NOMO-1 (cell line): ENCODE results near the gene CEP72.
A peak's percentile ranks its signal among the peaks of the same experiment; 100 is the strongest.
"Not testable (repeated sequence)": the region's sequence is repeated elsewhere in the genome, so short reads cannot be mapped to it uniquely, and the experiment has no call there.

Experiments
- DNase-seq, 2 experiments: peaks; one replicate each; lab custom pipeline; 2025; ENCODE audit not compliant: unreplicated experiment in 2 of 2; lab: John Stamatoyannopoulos, UW

Gene CEP72

DNA sequence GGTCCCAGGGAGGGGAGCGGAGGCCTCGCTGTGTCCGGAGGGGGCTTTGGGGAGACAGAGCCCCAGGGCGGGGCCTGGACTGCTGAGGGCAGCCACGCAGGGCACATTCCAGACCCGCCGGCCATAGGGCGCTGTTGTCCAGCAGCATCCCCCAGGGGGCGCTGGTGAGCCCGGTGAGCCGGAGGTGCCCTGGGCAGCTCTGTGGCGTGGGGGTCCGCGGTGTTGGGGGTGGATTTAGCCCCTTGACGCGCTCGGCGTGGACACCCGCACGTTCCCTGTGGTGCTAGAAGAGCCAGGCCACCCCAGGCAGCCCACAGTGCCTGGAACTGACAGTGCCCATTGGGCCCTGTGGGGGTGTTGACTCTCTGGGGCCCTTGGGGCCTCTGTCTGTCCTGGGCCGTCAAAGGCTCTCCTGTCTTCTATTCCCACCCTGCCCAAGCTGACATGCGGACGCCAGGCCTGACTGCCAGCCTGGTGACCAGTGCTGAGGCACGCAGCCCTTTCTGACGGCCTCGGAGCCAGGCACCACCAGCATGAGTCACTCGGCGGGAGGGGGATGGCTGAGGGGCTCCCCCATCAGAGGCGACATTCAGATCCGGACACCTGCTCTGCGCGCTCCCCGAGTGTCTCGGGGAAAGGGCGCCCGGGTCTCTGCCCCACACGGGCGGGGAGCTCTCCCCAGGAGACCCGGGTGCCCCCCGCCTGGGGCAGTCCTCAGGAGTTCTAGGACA is 57.1 kb downstream of the CEP72 start:
- peak; percentile 29 to 58 for DNase-seq

DNA sequence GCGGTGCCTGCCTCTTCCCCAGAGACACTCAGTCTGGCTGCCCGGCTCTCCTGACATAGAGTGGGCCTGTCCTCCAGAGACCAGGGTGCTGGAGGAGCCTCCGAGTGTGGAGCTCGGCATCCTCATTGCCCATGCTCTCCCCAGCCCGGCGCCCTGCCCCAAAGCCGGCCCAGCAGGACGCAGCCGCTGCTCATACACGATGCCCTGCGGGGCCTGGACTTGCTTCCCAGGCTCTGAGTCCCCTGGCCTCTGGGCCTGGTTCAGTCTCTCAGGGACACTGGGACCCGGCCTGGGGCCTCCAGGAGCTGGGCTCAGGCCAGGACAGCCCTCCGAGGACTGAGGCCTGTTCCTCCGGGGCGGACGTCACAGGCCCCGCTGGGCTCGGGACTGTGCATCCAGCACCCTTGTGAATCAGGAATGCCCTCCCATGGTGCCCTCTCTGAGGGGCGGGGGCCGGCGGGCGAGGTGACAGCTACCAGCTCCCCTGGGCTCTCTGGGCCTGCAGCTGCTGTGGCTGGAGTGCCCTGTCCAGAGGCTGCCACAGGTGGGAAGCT is 57.8 kb downstream of the CEP72 start:
- no peak for DNase-seq

GRCh38 chr5:670396-671270 is 58.5 kb downstream of the CEP72 start:
- no peak for DNase-seq

DNA sequence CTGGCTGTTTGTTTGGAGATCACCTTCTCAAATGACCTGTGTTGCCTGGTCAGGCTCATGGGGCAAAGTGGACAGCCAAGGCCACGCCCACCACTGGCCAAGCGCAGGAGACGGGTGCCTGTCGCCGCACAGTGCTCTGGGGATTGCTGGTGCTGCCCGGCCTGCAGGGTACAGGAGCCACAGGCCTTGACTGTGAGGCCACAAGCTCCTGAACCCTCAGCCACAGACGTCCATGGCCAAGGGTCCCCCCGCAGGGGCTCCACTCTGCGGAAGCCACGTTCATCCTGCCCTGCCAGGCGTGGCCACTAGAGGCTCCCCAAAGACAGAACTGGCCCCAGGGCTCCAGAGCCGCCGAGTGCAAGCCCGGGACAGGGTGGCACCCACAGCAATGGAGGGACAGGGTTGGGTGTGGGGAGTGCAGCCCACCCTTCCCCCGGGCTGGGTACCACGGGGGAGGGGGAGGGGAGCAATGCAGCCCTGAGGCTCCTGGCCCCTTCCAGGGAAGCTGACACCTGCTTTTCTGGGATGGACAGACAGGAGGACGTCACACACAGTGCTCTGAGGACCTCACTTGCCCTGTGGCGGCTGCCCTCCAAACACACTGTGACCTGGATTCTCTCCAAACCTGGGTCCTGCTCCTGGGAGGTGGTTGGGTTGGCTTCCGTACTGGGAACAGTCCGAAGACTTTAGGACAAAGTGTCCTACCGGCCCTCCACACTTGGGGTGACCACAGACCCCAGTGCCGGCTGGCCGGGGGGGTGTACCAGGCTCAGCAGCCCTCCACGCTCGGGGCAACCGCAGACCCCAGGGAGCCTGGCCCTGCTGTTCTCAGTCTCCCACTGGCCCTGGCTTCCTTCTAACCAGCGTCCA is 59.6 kb downstream of the CEP72 start:
- DNase-seq = peak; percentile 84 to 85

DNA sequence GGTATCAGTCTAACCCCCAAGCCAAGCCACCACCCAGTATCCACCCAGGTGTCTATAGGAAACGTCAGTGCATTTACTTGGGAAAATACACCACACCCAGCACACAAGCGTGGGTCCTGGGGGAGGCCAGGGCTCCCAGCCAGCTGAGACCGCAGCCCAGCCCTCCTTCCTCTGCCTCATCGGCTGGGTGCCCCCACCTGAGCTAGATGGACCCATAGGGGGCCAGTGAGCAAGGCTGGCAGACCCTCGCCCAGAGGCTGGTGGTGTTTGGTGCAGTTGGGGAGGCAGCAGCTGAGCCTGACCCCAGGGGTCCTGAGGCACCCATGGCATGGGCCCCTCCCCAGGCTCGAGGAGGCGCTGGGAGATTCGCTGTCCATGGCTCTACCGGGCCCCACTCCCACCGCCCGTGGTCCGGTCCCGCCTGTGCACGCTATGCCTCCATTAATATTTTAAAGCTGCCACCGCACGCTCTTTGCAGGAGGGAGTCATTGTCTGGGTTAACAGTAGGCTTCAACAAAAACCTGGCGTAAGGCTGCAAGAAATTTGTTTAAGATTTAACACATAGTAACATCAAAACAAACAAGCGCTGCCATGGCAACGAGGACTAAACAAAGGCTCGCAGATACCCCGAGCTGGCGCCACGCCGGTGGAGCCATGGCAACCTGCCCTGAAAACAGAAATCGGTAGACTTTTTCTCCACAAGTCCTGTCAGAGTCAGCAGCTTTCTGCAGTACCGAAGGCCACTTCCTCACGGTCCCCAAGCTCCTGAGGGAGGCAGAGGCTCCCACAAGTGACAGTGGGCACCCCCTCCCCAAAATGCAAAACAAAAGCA is 60.4 kb downstream of the CEP72 start:
- peak; percentile 76 to 87 for DNase-seq

GRCh38 chr5:673161-673830 is 61.2 kb downstream of the CEP72 start:
- no peak for DNase-seq

DNA sequence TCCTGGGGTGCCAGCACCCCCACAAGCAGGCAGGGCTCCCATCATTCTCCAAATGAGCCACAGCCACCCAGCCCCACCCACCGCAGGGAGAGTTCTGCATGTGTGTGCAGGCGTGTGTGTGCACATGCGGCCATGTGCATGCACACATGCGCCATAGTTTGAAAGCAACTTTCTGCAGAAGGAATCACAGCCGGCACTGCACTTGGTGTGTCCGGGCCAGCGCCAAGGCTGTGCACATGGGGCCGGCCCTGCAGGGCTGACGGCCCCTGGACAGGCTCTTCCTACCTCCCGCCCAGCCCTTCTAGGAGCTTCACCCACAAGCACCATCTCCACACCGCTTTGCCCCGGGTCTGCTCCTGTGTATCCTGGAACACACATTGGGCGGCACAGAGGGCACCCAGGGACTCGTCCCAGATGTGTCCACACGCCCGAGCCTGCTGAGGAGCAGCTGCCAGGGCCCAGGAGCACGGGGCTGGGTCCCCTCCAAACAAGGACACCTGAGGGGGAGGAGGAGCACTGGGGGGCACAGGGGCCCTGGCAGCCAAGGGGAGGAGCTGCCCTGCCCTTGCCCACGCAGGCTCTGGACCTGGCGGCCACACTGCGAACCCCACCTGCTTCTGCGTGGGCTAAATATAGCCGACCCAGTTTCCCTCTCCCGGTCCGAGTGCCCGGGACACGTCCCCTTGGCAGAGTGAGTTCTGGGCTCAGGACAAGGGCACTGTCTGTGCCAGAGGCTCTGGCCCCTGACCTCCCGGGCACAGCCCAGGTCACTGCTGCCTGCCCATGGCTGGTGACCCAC is 61.9 kb downstream of the CEP72 start:
- DNase-seq = no peak

DNA sequence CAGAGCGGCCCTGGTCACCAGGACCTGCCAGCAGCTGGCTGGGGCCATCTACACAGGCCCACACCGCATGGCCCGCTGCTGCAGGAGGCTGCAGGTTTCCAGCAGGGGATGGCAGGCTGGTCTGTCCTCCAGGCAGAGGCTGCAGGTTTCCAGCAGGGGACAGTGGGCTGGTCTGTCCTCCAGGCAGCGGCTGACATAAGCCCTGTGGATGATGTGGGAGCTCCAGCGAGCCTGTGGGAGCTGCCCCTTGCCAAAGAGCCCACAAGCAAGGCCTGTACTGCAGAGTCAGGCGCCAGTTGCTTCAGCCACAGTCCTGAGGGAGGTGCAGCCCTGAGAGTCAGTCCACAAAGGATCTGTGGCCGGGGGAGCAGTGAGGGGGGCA is 62.5 kb downstream of the CEP72 start:
- peak in 1 of 2 experiments; percentile 25 for DNase-seq

GRCh38 chr5:675111-675870 is 63.2 kb downstream of the CEP72 start:
- no peak for DNase-seq

DNA sequence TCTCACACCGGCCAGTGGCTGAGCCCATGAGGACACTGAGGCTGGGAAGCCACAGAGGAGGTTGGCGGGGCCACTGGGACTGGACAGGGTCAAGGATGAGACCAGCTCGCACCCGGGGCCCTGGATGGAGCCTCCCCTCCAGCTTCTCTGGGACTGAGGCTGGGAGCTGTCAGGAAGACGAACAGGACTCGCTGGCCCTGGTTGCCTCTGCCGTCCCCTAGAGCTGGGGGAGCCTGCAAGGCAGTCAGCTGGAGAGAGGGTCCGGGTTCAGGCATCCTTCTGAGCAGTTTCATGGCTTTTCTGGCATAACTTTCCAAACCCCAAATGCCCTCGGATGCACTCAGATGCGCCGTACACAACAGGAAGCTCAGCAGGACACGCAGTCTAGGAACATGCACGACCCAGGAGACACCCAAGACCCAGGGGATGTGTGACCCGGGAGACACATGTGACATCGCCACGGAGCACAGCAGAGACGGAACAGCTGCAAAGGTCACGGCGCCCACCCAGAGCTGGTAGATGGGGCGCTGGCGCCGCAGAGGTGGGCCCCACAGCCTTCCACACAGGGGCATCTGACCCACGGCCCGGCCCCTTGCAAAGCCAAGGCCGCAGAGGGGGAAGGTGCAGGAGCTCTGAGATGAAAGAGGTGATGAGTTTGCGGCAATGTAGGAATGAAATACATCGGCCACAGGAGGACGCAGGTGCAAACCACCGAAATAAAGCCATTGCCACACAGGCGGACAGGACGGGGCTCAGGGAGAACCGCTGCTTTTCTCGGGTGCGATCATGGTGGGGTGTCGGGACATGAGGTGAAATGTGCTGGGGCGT is 63.9 kb downstream of the CEP72 start:
- no peak for DNase-seq

DNA sequence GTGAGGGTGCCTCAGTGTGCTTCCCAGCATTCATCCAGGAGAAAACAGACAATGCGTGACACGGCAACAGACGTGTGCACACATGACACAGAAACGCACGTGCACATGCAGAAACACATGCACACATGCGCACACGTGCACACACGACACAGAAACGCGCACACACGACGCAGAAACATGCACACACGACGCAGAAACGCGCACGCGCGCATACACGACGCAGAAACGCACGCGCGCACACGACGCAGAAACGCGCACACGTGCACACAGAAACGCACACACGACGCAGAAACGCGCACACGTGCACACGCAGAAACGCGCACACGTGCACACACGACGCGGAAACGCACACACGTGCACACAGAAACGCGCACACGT is 64.5 kb downstream of the CEP72 start:
- DNase-seq = no peak

DNA sequence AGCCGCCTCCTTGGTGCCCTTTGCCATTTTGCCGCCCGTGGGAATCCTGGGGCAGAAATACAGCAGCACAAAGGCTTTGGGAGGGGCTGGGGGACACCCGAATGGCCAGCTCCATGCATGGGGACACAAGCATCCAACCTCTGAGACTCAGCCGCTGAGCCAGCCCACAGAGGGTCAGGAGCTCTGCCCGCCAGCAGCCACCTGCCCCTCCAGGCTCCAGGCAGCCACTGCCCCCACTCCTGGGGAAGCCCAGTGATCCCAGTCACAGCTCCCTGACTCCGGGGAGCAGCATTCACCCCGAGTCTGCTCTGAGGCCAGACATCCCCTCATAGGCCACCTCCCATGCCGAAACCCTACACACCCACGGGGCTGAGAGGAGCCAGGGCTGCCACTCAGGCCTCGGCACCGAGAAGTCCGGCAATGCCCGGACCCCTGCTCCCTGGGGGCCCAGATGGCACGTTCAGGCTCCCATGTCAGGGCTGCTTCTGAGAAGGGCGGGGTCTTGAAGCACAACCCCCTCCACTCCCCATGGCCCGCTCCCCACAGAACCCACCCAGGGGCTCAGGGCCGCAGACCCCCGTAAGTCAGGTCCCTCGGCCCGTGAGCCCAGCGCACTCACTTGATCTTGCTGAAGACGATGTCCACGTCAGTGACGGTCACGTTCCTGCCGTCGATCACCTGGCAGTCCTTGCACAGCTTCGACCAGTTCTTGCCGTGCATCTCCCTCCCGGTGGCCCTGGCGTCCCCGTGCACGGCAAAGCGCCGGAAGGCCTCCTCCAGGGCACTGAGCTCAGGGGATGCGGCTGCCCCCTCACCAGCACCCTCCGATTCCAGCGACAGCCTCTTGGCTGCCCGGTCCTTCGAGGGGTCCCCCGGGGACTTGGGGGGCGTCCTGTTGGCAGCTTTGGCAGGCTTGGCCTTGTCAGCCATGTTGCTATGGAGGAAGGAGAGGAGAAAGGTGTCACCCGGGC is 65.3 kb downstream of the CEP72 start:
- DNase-seq = no peak

- DNase-seq = not testable (repeated sequence)
These were observed 66.4 kb downstream of the CEP72 start for GRCh38 chr5:678521-678920.

GRCh38 chr5:679166-679895 is 67.2 kb downstream of the CEP72 start:
- not testable (repeated sequence) for DNase-seq

GRCh38 chr5:680118-680795 is 68.1 kb downstream of the CEP72 start:
- DNase-seq = not testable (repeated sequence)
